GM18951 (cell line): ENCODE results near the gene COL23A1.

ENCODE experiments used
- POLR2A ChIP-seq: IDR thresholded peaks from 4 replicates; pipeline ENCODE4 v1.6.1; 2011; ENCODE audit warnings: mild to moderate bottlenecking; ENCODE audit not compliant: insufficient read length, insufficient read depth; ENCODE audit errors: extremely low read depth
- in situ Hi-C: fragments of 300-500 bp; cut with MboI; formaldehyde crosslinking; loops from one replicate; pipeline ENCODE4 v1.12.0; 2022; ENCODE audit warnings: low sequenced_read_pairs, mixed read lengths, inconsistent platforms; ENCODE audit not compliant: unreplicated experiment

The COL23A1 gene

GRCh38 chr5:178590141-178590923, at the start of gene COL23A1:
COL23A1 (minus strand) TSS chr5:178590393.
- TF ChIP-seq POLR2A = no peak
- in situ Hi-C loops = no loop called here

DNA sequence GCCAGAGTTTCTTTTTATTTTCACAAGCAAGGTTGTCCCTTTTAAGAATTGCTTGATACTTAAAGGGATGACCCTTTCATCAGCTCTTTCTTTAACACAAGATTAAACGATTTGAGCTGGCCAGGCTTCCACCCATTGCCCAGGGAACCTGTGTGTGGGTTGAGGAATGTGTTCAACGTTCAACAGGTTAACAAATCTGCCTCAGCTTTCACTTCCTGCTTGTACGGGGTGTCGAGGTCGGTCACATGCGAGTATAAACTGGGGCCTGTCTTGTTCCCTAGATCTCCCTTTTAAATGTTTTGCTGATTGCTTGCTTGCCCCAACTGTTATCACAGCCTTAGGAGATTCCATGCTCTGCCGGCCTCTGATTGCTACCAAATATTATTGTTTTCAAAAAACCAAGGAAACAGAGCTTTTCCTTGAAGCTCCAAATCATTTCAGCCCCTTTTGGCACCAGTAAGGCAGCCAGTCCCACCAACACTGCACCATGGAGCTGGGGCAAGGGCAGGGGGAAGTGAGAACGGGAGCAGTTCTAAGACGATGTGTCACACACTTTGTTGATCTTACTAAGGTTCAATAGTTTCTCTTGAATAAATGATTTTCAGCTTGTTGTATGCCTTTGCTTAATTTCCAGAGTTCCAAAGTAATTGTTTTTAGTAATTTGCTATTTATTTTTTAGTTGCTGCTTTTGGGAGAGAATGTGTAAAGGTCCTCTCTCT, 47.3 kb upstream of the COL23A1 start:
- TF ChIP-seq POLR2A = no peak
- in situ Hi-C loops = no loop called here

DNA sequence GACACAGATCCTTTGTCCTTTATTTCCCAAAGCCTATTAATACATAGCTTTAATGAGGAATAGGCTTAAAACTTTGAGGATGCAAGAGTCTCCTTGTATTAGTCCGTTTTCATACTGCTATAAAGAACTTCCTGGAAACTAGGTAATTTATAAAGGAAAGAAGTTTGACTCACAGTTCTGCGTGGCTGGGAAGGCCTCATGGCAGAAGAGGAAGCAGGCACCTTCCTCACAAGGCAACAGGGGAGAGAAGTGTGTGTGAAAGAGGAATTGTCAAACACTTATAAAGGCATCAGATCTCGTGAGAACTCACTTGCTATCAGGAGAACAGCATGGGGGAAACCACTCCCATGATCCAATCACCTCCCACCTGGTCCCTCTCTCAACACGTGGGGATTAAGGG, 42.1 kb upstream of the COL23A1 start:
- no peak for TF ChIP-seq POLR2A
- in situ Hi-C loops = no loop called here

- TF ChIP-seq POLR2A = no peak
- in situ Hi-C loops = no loop called here
Measured at GRCh38 chr5:178630951-178631350, 40.8 kb upstream of the COL23A1 start.

DNA sequence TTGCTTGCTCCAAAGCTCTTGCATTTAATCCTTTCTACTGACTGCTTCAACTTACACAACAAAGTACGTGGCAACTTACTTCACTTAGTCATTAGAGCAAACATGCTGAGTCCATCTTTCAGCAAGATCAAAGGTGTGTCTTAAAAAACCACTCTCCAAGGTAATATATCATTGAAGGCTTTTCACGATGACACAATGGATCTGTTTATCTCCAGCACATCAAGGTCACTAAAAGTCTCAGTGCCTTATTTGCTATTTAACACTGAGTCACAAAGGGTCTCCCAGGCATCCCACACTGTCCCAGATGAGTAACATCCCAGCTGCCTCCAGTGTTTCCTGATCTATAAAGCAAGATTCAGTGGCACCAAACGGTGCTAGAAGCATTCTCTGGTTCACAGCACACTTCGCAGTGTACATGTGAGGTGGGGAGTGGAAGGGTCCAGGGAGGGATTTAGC, 40.3 kb upstream of the COL23A1 start:
- no peak for TF ChIP-seq POLR2A
- in situ Hi-C loops = no loop called here

DNA sequence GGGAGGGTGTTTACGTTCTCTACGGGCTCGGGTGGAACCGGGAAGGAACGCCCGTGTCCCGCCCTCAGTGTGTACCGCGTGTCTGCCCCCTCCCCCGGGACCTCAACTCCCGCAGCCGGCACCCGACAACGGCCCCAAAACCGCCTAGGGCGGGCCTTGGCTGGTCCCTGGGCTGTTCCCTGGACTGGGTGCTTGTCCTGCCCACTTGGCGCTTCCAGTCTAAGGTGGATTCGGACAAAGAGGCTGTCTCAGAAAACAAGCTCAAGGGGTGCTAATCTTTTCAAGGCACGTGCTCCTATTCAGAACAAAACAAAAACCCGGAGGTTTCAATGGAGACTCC, 37.0 kb upstream of the COL23A1 start:
- no peak for TF ChIP-seq POLR2A

GRCh38 chr5:178626484-178627258, 36.5 kb upstream of the COL23A1 start, which contains the start of gene CLK4:
CLK4 (minus strand) TSS chr5:178627050; CDS start chr5:178623416, 3,634 bp downstream.
- peak; percentile 88 for TF ChIP-seq POLR2A
- in situ Hi-C loops = no loop called here

More for the DNA sequence above, 37.0 kb upstream of the COL23A1 start:
- in situ Hi-C loops = no loop called here

DNA sequence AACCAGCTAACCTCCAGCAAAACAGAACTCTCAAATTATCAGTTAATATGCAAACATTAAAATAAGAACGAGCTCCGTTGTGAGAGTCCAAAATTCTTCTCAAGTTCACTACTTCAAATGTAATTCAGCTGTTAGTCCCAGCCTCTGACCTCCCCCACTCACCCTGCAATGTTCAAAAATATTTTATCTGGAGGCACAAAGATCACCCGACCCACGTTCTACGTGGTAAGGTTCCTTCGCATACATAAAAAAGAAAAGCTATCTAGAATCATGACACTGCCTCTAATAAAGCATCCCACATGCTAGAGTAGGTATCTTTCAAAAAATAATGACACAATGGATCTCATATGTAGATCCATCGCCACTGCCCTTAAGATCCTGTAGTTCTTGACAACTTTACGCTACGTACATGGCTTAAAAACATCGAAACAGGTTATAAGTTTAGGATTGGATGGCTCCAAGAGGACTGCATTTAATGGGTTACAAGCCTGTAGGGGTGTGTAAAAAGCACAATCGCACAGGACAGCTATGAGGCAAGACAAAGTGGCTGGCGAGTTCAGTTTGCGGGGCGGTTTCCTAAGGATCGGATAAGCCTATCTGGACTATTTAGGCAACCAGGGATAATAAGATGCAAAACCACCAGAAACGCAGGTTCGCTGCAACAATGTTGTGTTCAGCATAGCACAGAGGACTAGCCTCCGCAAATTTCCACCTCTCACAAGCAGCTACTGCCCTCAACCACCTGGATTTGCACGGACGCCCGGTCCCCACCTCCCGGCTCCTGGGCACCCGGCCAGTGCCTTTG, 35.7 kb upstream of the COL23A1 start:
- no peak for TF ChIP-seq POLR2A
- in situ Hi-C loops = no loop called here

DNA sequence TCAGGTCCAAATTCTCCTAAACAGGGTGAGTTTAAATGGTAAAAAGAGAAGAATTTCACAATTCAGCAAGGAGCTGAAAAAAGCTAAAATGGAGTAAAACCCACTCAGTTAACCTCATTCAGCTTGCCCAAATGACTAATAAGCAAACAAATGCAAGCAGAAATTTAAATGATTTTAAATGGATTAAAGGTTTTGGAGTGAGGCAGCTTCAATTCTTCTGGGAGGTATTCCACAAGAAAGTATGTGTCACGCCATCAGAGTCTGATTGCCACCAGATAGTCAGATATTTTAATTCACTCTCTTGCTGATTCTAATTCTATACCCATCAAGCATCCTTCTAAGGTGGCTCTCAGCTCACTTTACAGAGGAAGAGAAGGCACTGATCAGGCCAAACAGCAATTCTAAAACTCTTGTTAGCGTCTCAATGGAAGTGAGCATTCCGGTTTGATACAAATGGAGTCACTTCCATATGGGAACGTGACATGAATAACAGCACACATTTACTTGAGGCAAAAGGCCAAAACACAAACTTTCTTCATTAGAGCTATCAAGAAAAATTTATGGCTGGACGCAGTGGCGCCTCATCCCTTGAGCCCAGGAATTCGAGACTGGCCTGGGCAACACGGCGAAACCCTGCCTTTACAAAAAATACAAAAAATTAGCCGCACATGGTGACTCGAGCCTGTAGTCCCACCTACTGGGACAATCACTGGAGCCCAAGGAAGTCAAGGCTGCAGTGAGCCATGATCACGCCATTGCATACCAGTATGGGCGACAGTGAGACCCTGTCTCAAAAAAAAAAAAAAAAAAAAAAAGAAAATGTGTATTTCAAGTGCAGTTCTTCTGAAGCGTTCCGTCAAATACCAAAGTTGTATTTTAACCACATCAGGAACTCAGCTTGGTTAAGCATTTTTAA, 34.7 kb upstream of the COL23A1 start:
- in situ Hi-C loops = no loop called here
- no peak for TF ChIP-seq POLR2A

DNA sequence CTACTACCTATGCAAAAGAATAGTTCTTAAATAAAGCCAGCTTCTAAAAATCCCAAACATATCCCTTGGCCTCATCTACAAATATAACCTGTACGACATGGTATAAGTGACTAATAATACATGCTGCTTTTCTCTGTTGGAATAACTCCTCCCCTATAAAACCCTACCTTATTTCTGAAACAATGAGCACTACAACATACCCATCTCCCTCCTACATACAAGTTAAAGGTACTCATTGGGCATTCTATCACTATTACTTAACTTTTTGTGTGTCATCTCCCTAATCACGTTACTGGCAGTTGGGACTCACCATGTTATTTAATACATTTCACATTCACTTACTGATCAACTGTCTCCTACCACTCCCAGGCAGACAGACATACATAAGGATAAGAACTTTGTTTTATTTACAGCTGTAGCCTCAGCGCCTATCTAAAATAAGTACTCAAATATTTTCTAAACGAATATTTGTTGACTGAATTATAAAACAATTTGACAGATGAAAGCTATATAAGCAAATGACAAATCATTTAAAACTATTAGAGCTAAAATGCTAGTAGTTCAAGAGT, 32.6 kb upstream of the COL23A1 start:
- in situ Hi-C loops = no loop called here

GRCh38 chr5:178619390-178619789, 29.2 kb upstream of the COL23A1 start:
- in situ Hi-C loops = no loop called here
- no peak for TF ChIP-seq POLR2A

More for the DNA sequence above, 32.6 kb upstream of the COL23A1 start:
- no peak for TF ChIP-seq POLR2A
